RPMI8226 (cell line): ENCODE results near the gene SLC9A8.
"Not testable (repeated sequence)": the region's sequence is repeated elsewhere in the genome, so short reads cannot be mapped to it uniquely, and the experiment has no call there.

Source experiments
- DNase-seq: peaks from one replicate; pipeline ENCODE4 v3.0.0-alpha.2; 2015

SLC9A8 gene

DNA sequence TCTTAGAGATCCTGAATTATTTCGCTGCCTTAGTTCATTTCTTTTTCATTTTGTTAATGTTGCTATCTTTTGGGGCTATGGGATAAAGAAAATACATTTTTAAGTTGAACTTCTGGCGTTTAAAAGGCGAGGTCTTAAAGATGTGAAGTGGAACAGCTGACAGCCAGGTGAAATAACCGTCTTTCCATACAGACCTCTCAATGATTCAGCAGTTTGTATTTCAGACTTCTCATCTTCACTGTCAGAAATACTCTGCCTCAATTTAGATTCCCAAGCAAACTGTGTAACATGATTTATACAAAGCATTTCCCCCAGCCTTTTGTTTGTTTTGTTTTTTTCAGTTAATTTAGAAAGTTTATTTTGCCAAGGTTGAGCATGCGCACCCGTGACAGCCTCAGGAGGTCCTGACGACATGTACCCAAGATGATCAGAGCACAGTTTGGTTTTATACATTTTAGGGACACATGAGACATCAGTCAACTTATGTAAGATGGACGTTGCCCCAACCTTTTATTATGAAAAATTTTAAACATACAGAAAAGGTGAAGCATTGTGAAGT lies 40.0 kb downstream of the SLC9A8 start:
- DNase-seq = no peak

DNA sequence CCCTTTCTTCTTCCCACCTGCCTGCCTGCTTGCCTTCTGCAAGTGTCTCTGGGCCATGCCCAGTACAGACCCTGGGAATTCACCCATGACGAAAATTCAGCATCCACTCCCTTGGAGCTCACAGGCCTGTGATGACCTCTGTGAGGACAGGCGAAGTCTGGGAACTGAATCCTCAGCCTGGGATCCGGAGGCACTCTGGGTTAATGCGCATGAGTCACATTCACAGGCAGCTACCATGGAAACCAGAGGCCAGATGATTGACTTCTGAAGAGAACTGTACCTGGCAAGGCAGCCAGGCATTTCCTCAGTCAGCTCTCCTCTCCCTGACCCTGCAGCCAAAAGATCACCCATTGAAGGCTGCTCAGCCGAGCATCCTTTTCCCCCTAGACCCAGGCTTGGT lies 41.0 kb downstream of the SLC9A8 start:
- DNase-seq = no peak

DNA sequence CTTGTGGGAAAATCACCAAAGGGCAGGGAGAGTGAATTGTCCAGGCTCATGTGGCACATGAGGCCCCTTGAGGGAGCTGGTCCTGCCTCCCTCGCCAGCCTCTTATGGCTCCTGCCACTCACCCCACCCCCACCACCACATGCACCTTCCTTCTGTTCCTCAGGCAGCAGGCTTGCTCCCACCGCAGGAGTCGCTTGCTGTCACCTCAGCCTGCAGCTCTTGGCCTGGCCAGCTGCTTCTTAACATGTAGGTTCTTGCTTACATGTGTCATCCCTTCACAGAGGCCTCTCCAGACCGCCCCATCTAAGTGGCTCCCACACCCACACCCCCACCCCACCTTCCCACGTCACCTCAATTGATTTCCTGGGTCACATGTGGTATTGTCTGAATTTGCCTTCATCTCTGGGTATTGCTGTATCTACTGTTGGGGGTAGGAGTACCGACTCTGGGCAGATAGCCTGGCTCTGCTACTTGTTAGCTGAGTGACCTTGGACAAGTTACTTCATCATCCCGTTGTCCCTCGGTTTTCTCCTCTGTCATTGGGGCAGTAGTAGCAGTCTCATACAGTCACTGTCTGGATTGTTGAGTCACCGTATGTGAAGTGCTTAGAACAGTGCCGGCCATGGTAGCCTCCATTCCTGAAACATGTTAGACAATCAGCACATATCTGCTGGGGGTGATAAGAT lies 41.7 kb downstream of the SLC9A8 start:
- DNase-seq = no peak

DNA sequence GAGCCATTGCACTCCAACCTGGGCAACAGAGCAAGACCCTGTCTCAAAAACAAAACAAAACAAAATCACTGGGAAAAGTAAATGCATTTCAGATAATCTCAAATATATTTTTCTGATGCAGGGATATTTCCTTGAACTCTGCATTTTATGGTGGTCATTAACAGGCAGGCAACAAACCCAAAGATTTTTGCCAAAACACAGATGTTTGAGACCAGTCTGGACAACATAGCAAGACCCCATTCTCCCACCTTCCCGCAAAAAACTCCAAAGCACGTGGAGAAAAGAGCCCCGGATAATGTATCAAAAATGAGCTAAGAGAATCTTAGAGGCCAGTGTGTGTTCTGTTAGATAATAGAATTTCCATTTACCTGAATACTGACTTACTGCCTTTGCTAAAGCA lies 44.3 kb downstream of the SLC9A8 start:
- DNase-seq = no peak

DNA sequence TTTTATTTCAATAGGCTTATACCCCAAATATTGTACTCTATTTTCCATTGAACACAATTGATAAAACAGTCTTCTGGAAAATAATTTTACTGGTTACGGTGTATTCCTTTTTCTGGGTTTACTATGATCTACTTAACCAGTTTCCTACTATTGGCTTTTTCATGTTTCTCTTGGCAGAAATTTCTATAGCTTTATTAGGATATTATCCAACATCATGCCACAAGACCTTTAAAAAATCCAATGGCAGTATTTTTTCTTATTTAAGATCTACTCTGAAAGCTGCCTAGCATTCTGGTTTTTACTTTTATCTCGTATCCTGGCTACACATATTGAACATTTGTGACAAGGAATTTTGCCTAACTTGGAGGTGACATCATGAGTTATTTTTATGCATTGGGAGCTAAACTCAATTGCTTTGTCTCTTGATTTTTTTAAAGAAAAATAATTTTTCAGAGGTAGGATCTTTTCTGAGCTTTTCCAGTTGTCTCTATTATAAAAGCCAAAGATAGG lies 45.5 kb downstream of the SLC9A8 start:
- DNase-seq = no peak

DNA sequence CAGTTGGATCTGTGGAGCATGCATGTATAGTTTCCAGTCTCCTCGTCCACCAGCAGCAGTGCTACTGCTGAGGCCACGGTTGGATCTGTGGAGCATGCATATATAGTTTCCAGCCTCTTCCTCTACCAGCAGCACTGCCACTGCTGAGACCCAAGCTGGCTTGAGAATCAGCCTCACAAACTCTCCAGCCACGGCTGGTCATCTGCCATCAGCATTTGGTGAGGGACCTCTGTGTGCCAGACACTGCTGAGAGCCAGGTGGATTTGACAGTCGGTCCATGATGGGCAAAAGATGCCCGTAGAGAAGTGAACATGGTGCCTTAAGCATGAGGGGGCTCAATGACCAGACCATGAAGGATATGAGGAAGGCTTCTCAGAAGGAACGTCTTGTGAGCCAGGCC lies 46.4 kb downstream of the SLC9A8 start:
- DNase-seq = no peak

DNA sequence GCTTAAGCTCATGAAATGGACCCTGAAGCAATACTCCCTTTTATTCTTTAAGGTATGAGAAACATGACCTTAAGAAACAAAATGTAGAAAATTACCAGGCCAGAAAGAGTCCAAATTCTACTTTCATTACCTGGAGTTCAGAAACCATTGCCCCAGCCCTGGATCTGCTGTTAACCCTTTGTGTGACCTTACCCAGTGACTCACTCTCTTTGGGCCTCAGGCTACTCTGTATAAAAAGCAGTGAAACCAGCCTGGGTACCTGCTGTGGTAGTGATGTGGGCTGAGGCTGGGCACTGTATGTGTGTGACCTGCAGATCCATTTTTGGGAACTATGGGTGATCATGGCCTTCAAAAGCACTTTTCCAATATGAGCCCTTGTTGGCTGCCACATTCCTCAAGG lies 47.2 kb downstream of the SLC9A8 start:
- DNase-seq = no peak

DNA sequence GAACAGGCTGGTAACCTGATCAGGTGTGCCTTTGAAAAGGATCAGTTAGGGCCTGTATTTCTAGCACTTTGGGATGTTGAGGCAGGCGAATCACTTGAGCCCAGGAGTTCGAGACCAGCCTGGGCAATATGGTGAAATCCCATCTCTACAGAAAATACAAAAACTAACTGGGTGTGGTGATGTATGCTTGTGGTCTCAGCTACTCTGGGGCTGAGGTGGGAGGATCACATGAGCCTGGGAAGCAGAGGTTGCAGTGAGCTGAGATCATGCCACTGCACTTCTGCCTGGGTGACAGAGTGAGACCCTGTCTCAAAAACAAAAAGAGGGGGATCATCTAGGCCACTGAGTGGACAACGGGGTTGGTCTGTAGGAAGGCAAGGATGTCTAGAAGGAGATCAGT lies 48.6 kb downstream of the SLC9A8 start:
- not testable (repeated sequence) for DNase-seq

DNA sequence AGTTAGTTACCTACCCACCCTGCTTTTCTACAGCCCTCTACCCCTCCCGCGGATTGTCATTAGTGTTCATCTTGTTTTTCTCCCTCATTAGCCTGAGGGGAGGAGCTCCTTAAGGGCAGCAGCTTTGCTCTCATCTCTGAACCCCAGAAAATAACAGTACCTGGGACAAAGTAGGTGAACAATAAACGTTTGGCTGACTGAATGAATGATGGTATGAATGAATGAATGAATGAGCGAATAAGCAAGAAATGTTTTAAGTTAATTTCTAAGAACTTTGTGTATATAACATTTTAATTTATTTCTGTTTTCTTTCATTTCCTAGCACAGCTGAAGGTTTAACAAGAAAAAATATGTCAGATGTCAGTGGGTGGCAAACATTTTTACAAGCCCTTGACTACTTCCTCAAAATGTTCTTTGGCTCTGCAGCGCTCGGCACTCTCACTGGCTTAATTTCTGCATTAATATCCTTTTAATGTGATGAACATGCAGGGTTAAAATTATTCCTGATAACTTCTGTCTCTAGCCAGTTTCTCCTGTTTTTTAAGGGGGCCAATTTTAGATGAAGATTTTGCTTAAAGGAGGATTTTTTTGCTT lies 50.1 kb downstream of the SLC9A8 start:
- no peak for DNase-seq

DNA sequence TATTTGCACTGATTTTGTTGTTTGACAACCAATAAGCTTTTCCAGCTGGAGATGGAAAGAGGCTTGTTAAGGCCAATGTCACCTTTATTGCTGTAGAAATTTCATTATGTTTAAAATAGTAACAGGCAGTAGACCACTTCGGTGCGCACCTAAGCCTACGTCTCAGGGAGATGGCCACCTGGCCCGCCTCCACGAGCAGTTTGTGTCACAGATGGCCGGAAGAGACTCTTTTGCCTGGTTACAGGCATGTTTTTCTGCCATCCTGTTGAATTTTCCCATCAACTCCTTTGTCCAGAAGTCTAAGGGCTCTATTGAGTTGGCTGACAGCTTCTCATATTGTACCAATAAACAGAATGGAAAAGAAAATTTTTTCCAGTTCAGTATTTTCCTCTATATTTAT lies 51.0 kb downstream of the SLC9A8 start:
- no peak for DNase-seq

DNA sequence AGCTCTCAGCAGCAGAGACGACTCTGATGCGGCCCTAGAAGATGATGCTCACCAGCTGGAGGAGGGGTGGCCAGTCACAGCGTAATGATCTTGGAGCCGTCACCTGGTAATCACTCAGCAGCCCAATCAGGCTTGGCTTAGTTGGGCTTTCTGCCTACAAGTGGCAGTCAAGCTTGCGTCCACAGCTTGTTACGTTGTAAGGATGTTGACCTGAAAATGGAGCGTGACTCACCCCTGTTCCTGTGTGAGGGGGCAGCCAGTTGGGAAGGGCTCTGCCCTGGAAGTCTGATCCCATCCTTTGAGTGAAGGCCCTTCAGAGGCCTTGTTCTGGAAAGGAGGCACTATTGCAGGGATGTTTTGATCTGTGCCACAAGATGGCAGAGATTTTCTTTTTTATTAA lies 52.9 kb downstream of the SLC9A8 start:
- DNase-seq = no peak

DNA sequence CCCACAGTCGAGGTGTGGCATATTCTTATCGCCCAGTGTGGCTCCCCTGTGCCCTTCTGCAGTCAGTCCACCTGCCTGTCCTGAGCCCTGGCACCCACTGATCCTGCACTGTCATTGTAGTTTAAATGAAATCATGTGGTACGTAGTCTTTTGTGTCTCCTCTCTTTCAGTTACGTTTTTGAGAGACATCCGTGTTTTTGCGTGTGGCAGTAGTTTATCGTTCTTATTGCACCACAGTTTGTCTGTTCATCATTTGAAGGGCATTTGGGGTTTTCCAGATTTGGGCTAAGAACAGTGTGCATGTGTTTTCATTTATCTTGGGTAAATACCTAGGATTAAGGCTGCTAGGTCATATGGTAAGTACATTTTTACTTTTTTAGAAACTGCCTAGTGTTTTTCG lies 53.4 kb downstream of the SLC9A8 start:
- no peak for DNase-seq

DNA sequence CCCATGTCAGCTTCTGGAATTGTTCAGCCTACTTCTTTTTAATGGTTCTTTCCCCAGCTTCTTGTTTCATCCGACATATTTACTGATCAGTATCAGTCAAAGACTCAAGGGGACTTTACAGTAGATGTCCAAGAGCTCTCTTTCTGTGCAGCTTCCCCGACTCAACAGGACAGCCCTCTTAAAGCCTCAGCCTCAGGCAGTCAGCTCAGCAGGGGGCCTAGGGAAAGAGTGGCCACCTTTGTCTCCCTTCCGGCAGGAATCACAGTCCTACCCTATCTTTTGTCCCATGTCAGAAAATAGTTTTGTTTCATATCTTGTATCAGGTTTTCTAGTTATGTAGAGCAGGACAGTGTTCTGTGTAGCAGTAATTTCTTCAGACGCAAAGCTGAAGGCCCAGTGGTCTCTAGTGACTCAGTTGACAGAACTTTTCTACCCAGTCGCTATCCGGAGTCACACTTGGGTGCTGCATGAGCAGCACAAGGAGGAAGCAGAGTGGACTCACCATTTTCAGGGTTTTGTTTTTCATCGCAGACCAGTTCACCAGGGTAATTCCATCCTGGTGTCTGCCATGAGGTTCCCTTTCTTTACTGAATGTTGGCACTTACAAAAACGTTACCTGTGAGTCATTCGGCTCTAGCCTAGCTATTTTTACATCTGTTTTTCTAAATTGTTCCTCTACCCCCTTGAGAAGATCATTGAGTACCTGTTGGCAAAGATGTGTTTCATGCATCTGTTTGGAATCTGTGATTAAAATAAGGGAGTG lies 55.0 kb downstream of the SLC9A8 start:
- DNase-seq = no peak

DNA sequence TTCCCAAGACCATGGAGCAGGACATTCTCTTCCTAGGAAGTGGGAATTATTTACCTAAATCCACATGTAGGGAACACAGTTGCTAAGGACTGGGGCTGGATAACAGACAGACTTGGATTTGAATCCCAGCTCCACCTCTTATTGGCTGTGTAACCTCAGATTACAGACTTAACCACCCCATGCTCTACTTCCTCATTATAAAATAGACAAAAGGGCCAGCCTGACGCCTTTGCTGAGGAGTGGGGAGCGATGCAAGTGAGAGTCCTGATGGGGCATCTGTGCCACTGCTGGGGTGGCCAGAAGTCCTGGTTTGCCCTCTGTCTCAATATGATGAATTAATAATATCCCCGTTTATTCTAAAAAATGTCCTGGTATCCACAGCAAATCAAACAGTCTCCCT lies 55.9 kb downstream of the SLC9A8 start:
- no peak for DNase-seq

DNA sequence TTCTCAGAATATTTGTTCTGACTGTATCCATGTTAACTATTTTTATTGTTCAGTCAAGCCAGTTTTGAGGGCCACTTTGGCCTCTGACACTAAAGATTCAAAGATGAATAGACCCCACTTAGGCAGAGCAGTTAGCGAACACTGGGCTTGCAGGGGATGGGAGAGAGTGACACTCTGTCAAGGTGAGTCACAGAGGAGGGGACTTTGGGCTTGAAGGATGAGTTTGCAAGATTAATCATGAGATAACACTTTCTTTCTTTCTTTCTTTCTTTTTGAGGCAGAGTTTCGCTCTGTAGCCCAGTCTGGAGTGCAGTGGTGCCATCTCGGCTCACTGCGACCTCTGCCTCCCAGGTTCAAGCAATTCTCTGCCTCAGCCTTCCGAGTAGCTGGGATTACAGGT lies 56.3 kb downstream of the SLC9A8 start:
- no peak for DNase-seq

DNA sequence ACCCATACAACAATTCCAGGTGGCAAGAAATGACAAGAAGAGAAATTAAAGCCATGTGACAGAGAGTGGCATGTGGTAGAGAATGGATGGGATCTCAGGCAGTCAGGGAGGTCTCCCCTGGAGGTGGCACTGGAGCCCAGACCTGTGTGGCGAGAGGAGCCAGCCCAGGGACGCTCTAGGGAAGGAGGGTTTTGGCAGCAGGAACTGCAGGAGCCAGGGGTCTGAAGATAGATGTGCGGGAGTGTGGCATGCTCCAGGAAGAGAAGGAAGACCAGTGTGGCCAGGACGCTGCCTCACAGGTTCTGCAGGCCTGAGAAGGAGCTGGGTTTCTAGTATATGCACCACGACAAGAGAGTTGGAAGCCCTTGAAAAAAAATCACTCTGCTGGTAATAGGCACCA lies 57.6 kb downstream of the SLC9A8 start:
- DNase-seq = no peak

DNA sequence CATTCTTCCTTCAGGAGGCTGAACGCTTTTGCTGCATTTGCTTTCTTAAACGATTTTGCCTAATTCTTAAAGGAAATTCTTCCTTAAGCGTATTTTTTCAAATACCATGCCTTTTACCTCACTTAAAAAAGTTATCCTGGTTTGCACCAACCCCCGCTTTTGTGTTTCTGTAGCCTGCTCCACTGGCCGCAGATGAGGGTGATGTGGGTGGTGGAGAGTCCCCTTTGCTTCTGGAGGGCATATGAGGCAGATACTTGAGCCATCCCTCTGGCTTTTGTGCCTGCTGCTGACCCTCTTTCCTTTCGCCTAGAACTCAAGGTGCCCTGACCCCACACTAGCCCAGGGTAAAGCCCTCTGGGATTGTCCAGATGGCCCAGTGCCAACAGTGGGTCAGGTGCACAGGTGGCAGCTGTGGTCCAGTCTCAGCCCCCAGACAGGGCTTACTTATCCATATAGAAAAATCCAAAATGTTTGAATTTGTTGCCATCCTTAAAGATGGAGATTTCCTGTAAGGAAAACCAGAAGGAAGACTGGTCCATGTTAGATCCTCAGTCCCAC lies 58.8 kb downstream of the SLC9A8 start:
- DNase-seq = no peak

DNA sequence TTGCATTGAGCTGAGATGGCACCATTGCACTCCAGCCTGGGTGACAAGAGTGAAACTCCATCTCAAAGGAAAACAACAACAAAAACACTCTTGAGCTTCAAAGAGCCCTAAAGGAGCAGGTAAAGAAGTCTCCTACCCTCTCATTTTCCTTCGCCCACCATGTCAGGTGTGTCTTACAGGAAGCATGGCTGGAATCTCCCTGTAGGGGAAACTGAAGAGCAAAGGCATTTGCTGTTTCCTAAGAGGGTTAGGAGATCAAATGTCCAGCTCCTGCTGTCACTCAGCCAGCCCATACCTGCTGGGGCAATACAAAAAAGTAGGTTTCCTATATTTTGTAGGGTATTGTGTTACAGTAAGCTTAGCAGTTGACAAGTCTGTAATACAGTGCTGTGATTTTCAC lies 59.4 kb downstream of the SLC9A8 start:
- DNase-seq = no peak

DNA sequence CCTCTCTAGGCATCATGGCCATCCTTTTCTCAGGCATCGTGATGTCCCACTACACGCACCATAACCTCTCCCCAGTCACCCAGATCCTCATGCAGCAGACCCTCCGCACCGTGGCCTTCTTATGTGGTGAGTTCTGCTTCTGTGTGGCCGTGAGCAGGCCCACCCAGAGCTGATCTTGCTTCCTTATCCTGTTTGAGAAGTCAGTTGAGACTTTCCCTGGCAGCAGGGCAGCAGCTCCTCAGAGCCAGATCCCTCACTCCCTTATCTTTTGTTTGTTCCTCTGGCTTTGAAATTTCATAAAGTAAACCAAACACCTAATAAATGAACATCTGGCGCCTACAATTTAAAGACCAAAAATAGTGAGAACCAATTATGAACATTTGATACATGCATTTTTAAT lies 62.1 kb downstream of the SLC9A8 start:
- no peak for DNase-seq

DNA sequence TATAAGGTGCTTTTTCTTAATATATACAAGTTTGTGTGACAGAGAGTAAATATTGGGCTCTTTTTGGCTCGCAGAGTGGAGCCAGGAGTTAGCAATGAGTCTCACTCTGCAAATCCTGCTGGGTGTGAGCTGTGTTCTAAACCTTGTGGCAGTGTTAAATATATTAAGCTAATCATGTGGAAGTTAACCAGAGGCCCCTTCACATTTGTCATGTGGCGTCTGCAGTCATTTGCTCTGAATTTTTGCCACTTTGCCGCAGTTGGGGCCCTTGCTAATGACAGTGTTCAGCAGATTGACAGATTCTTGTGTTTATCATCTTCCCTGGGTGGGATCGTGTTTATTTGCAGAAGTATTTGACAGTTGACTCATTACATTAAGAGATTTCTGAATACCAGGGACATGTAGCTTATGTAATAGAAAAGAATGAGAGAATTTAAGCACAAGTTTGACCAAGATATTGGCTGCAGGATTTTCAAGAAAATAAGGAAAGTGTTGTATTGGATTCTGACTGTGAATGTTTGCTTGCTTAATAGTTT lies 64.8 kb downstream of the SLC9A8 start:
- DNase-seq = no peak

DNA sequence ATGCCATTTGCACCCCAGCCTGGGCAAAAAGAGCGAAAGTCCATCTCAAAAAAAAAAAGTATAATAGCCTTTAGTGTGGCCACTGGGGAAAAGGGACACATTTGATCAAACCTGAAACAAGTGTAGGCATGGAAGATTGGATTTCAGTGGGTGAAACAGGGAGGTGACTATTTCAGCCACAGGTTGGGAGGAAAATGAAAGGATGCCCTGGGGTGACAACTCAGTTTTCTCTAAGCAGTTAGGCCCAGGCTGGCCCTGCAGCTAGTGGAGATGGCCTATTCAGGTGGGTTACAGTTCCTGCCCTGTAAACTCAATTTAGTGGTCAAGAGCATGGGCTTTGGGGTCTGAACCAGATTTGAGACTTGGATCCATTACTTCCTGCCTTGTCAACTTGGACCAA lies 66.3 kb downstream of the SLC9A8 start:
- DNase-seq = no peak

DNA sequence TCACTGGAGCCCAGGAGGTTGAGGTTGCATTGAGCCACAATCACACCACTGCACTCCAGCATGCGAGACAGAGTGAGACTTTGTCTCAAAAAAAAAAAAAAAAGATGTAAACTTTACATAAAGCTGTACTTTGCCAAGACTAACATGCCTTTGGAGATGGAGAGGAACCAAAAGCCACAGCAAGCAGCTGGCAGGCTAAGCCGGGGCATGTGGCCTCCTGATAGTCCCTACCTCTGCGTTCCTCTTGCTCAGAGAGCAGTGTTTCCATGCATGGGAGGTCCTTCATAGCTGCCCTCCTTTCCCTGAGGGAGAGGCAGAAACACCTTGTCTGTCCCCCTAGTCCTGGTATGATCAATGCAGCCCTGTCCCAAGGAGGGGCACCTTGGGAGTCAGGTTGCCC lies 67.5 kb downstream of the SLC9A8 start:
- no peak for DNase-seq

DNA sequence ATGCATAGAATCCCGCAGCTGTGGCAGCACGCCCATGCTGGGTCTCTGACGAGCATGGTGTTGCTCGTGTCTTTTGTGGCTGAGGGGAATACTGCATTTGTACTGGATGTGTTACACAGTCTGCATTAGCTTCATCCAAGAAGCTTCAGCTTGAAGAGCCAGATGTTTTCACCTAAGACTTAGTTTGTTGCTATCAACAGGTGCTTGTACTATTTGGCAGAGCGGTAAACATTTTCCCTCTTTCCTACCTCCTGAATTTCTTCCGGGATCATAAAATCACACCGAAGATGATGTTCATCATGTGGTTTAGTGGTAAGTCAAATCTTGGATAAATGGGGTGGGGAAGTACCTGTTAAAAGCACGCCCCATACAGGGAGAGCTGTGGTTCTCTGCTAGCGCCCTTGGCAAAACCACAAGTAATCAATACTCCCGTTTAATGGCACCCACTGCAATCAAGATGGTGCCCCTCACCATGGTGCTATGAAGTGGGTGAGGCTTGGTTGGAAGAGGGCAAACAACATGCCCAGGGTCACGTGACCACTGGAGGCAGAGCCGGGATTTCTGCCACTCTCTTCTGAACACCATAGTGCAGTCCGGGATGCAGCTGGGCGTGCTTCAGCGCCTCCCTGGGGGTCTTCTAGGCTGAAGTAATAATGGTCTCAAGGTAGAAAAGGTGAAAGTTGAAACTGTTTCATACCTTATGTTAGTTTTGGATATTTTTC lies 68.3 kb downstream of the SLC9A8 start:
- DNase-seq = no peak
